Measurements from ENCODE around the gene THAP4.

Gene THAP4

DNA sequence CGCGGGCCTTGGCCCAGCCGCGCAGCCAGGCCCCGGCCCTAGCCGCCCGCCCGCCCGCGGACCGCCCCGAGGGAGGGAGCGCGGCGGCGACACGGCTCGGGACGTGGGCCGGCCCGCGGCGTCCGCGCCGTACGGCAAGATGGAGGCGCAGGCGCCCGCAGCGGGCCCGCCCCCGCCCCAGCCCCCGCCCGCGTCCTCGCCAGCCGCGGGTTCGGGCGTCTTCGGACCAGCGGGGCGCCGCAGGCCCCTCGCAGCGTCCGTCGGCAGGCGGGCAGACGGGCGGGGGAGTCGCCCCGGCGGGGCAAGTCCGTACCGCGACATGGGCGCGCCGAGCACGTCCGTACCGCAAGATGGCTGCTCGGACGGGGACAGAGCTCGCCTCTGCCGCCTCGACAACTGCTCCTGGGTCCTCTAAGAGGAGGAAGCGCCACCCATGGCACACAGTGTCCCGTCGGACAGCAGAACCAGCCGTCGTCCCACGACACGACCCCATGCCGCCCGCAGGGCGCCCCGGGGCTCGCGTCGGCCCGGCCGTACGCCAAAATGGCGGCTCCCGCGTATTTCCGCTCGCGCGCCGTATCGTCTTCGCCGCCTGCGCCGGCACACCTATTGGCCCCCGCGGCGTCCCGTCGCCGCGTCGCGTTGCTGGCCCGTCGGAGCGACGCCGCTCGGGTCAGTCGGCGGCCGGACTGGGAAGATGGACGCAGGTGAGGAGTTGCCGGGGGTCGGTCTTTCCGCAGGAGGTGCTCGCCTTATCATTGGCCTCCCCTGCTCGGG is at the start of gene THAP4, which contains the start of gene ATG4B:
Gene THAP4 (minus strand): TSS at position 141 of the 777 bp plus-strand sequence. CDS start 141 bp downstream, outside the sequence.
Gene ATG4B (plus strand): TSS at position 676 of the 777 bp plus-strand sequence. CDS start 22 bp downstream, at position 698.
- DNase-seq: peak; percentile 66

DNA sequence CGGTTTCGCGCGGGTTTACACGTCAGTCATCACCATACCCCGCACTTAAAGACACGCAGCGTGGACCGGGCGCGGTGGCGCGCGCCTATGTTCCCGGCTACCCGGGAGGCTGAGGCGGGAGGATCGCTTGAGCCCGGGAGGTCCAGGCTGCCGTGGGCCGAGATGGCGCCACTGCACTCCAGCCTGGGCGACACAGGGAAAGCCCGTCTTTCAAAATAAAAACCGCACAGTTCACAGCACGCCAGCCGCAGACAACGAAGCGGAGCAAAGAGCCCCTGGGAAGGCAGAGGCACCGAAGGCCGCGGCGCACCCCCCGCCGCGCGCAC is 49.3 kb upstream of the THAP4 start:
- DNase-seq: no peak

- DNase-seq: no peak
Observed at GRCh38 chr2:241680827-241681599, 44.1 kb upstream of the THAP4 start.

- DNase-seq: no peak
Observed at GRCh38 chr2:241680044-241680443, 43.1 kb upstream of the THAP4 start.

DNA sequence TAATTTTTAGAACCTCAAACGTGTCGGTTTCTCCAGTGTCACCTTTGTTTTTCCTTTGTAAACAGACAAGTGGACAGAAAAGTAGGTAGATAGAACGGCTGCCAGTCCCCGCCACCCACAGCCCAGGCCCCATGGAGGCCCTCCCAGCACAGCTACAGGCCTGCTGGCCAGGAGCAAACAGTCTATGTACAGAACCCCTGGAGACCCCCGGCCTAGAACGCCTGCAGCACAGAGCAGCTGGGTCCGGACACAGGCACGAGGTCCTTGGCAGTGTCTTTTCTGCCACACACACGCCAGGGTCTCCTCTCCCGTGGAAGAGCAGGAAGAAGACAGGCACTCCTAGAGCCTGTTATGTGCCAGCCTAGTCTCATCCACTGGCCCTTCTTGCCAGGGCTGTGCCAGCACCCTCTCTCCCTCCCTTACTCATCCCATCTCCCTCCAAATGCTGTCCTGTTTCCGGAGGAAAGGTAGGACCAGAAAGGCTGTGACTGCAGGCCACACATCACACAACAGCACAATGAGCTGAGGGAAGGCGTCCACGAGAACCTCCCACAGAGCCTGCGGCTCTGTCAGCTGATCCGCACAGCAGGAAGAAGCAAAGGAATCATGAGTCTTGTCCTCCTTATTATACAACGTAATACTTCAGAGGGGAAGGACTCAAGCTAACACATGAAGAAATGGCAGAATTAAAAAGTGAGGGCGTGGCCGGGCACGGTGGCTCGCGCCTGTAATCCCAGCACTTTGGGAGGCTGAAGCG is 42.0 kb upstream of the THAP4 start:
- DNase-seq: no peak

- DNase-seq: no peak
Observed at GRCh38 chr2:241678307-241678706, 41.3 kb upstream of the THAP4 start.

DNA sequence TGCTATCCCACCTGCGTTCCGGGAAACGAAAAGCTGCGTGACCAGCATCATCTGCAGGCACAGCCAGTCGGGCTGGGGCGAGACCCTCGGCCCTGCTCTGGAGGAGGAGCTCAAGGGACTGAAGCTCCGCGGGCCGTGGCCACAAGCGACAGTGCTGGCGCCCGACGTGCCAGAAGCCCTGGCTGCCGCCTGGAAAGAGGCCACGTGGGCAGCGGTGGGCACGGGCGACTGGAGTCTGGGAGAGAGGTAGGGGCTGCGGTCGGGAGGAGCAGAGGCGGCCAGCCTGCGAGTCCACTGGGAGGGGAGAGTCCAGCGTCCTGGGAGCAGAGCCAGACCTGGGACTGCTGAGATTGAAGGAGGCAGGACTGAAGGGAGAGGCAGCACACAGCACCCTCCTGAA is 40.4 kb upstream of the THAP4 start:
- no peak for DNase-seq

GRCh38 chr2:241676665-241677064 is 39.7 kb upstream of the THAP4 start:
- DNase-seq: no peak

GRCh38 chr2:241675885-241676284 is 38.9 kb upstream of the THAP4 start:
- no peak for DNase-seq

DNA sequence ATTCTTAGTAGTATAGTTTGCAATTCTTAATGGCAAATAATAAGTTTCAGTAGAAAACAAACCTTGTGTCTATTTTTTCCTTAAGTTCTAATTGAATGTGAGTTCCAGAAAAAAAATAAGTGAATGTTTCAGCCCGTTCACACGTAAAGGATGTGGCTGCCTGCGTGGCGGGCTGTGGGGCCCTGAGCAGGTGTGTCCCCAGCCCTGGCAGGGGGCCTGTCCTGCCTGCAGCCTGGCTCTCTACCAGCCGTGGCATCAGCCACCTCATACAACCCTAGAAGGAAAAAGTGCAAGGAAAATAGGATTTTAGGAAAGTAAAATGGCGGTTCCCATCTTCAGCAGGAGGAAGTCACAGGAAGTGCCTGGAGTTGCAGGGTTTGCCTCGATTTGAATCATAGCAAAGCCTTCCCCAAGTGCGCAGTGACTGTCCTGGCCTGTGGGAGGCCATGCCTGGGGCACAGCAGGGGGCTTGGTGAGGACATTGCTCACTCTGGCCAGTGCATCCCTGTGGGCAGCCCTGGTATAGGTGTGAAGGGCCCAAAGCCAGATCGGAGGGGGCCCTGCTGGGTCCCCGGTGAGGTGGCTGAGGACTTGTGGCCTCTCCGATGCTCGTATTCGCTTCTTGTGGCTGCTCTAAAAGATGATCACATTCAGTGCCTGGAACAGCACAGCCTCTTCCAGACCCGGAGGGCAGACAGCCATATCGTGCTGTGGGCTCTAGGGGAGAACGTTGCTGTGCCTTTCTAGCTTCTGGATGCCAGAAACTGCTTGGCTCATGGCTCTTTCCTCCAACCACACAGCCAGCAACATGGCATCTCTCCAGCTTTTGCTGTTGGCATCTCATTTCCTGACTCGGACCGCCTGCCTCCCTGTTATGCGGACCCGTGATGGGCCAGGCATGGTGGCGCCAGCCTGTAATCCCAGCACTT is 37.1 kb upstream of the THAP4 start:
- no peak for DNase-seq

DNA sequence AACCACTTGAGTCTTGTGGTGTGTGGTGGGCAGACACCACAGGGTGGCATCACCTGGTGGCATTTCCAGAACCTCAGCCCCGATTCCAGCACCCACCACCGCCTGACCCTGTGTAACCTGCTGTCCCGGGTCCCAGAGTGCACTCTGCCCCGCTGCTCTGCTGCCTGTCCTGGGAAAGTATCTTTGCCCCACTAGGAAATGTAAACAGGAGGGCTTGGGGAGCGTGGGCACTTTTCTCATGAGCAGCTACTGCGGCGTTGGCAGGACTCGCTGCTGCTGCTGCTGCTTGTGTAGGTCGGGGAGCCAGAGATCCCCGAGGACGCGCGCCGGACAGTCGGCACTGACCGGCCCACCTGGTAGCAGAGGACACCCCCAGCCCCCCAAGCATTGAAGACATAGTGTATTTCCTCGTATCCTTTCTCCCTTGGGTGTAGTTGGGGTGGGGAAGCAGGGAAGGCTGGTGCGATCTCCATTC is 36.3 kb upstream of the THAP4 start:
- DNase-seq: no peak

GRCh38 chr2:241672243-241673188 is 35.6 kb upstream of the THAP4 start:
- DNase-seq: no peak

DNA sequence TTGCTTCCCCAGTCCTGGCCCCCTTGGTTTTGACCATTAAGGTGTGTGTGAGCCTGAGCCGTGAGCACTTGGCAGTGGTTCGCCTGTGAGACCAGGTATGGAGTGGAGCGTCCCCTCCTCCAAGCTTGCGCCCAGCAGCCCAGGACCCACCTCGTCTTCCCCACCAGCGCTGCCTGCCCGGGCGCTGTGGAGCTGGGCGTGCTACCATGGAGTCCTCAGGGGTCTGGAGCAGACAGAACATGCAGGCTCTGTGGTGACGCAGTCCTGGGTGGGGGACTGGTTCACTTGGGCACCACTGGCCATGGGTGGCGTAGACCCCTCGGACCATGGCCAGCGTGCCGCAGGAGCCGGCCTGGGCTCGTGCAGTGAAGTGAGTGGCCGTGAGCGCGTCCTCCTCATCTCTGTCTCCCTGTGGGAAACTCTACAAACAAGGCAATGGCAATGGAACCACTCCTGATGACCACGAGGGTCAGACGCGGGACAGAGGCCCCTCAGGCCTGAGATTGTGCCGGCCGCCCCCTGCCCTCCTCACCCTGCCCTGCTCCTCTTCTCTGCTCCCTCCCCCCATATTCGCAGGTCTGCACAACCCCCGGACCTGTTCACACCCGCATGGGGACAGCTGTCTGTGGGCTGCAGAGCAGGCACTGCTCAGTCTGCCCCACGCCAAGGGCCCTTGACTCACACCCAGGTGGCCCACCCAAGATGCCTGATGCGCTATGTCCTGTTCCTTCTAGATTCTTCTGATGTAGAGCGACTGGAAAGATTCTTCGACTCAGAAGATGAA is 34.7 kb upstream of the THAP4 start:
- DNase-seq: no peak

DNA sequence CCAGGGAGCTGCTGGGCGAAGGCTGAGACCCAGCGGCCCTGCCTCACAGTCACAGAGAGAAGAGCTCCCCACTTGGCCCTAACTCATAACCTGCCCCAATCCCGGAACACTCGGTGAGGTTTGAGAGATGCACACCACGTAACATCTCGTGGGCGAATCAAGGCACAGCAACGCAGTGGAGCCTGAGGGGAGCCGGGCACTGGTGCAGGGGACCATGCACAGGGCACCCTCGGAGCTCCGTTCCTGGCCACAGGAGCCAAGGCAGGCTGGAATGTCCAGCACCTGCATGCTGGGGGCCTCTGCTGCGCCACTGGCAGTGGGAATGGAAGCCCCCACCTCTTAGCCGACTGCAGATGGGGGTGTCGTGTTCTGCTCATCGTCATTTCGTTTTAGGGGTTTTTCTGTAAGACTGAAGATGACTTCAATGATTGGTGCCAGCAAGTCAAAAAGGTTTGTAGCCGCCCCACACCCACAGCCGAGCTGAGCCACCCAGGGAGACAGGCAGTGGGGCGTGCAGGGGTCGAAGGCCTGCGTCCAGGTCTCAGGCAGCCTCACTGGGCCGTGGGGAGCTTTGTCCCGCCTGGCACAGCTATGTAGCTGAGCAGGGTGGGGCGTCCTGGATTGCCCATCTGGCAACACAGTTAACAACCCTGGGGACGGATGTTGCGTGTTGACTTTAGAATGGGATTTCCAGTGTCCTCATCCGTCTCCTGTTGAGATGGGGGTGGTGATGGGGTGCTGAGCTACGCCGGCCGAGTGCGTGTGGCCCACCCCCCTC is 33.6 kb upstream of the THAP4 start:
- DNase-seq: no peak

DNA sequence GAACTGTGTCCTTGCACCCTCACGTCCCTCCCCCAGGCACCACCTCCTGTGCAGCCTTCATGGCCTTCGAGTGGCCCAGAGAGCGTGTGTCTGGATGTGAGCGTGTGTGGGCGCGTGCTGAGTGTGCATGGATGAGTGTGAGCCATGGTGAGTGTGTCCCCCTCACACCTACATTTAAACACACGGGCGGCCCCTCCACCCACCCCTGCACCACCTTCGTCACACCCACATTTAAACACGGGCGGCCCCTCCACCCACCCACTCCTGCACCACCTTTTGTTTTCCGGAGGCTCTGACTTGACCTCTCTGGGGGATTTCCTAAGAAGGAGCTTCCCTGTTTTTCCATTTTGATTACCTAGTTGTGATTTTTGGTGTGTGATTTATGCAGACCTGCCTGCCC is 31.9 kb upstream of the THAP4 start:
- no peak for DNase-seq

DNA sequence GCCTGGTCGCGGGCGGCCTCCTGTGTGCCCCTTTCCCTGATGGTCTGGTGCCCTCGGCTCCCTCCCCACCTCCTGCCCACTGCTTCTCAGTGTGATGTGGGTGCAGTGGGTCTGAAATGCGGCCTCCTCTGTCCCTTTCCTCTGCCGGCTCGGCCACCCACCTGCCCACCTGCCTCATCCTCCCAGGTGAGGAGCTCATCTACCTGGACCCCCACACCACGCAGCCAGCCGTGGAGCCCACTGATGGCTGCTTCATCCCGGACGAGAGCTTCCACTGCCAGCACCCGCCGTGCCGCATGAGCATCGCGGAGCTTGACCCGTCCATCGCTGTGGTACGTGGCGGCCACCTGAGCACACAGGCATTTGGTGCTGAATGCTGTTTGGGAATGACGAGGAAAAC is 31.4 kb upstream of the THAP4 start:
- DNase-seq: no peak

DNA sequence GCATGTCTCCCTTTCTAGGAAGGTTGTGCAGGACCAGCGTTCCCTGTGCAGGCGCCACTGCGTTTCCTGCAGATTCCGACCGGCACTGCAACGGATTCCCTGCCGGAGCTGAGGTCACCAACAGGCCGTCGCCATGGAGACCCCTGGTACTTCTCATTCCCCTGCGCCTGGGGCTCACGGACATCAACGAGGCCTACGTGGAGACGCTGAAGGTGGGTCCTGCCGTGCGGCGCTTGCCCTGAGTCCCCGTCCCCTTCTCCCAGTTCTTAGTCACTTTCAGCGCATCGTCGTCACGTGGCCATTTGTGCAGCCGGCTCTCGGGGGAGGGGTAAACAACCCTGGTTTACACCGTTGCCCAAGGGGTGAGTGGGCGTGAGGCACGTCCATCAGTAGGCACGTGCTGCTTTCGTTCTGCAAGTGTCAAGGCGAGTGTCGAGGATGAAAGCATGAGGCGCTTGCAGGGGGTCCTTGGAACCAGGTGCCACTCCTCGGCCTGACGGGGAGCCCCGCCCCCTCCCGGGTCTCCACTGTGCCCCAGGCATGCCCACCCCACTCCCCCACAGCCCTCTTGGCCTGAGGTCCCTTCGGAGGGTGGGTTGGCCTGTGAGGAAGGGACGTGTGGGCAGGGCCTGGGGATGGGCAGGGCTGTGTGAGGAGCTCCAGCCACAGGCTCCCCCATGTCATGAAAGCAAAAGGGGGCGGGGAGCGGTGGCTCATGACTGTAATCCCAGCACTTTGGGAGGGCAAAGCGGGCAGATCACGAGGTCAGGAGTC is 29.9 kb upstream of the THAP4 start:
- DNase-seq: no peak

- DNase-seq: no peak
Observed at GRCh38 chr2:241665731-241666440, 28.9 kb upstream of the THAP4 start.
